ENCODE results near the gene RANBP17. TPM values are rescaled to one million over a fixed set of nuclear protein-coding genes. Genes with fewer than 3 reads are reported as not detected.

RANBP17 gene
- total and polyA plus RNA-seq, 5 donors = 0.72 to 7.1 (median 5.7) TPM

DNA sequence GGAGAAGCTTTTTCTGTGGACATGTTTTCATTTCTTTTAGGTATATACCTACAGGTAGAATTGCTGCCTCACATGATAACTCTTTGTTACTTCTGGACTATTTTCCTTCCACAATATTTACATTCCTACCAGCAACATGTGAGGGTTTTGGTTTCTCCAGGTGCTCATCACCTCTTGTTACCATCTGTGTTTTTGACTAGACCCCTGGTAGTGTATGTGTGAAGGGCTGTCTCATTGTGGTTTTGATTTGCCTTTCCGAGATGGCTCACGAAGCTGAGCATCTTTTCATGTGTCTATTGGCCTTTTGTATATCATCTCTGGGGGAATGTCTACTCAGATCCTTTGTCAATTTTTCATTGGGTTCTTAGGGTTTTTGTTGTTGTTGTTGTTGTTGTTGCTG is 17.2 kb upstream of the RANBP17 start:
- H3K4me3 ChIP-seq (ENCODE audit: low read length) = no peak overlapping the region
- 65% methylated on average over 2 of the region's 2 CpGs for WGBS
- intact Hi-C loops (cut with DNase I) = no loop called here
- H3K27ac ChIP-seq (ENCODE audit: low read length) = no peak overlapping the region
- no peaks in the 10 kb centered on the region for H3K27me3 ChIP-seq (ENCODE audit: control insufficient read depth, insufficient read depth)
- H3K4me1 ChIP-seq (ENCODE audit: control insufficient read depth, insufficient read depth, low read length) = no peaks in the 10 kb centered on the region
- H3K9me3 ChIP-seq (ENCODE audit: control insufficient read depth, low read length) = no peaks in the 10 kb centered on the region
- ATAC-seq (no peak), DNase-seq (no peak)

- ATAC-seq = no peak
- no peak overlapping the region for H3K27ac ChIP-seq (ENCODE audit: low read length)
- no peaks in the 10 kb centered on the region for H3K27me3 ChIP-seq (ENCODE audit: control insufficient read depth, insufficient read depth)
- no peaks in the 10 kb centered on the region for H3K4me1 ChIP-seq (ENCODE audit: control insufficient read depth, insufficient read depth, low read length)
- H3K4me3 ChIP-seq (ENCODE audit: low read length) = no peak overlapping the region
- H3K9me3 ChIP-seq (ENCODE audit: control insufficient read depth, low read length) = no peaks in the 10 kb centered on the region
- no peak for DNase-seq
- intact Hi-C loops (cut with DNase I) = no loop called here
These were observed 15.4 kb upstream of the RANBP17 start for GRCh38 chr5:170846416-170846815.

GRCh38 chr5:170846846-170847245 is 15.0 kb upstream of the RANBP17 start:
- Histone ChIP-seq H3K4me3 (ENCODE audit: low read length) (no peak overlapping the region), H3K4me1 (ENCODE audit: control insufficient read depth, insufficient read depth, low read length) (no peaks in the 10 kb centered on the region), H3K27ac (ENCODE audit: low read length) (no peak overlapping the region), H3K27me3 (ENCODE audit: control insufficient read depth, insufficient read depth) (no peaks in the 10 kb centered on the region), H3K9me3 (ENCODE audit: control insufficient read depth, low read length) (no peaks in the 10 kb centered on the region)
- intact Hi-C loops (cut with DNase I) = no loop called here
- DNase-seq = no peak
- no peak for ATAC-seq

DNA sequence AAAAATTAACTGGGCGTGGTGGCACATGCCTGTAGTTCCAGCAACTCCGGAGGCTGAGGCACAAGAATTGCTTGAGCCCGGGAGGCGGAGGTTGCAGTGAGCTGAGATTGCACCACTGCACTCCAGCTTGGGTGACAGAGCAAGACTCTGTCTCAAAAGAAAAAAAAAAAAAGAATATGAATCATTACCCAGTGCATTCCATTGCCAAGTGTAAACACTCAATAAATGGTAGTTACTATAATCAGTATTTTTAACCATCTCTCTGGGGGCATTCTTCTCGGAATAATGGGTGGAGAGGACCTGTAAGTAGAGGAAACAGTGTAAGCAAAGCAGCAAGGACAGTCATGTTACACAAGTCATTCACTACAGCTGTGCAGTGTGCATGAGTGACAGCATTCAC is 13.8 kb upstream of the RANBP17 start:
- WGBS = 80% methylated on average over 5 of the region's 5 CpGs
- intact Hi-C loops (cut with DNase I) = no loop called here

GRCh38 chr5:170849374-170849773 is 12.4 kb upstream of the RANBP17 start:
- no peaks in the 10 kb centered on the region for H3K9me3 ChIP-seq (ENCODE audit: control insufficient read depth, low read length)
- 73% methylated on average over 2 of the region's 2 CpGs for WGBS
- intact Hi-C loops (cut with DNase I) = no loop called here
- H3K4me3 ChIP-seq (ENCODE audit: low read length) = no peak overlapping the region
- no peaks in the 10 kb centered on the region for H3K4me1 ChIP-seq (ENCODE audit: control insufficient read depth, insufficient read depth, low read length)
- ATAC-seq = no peak
- no peak for DNase-seq
- H3K27me3 ChIP-seq (ENCODE audit: control insufficient read depth, insufficient read depth) = no peaks in the 10 kb centered on the region
- H3K27ac ChIP-seq (ENCODE audit: low read length) = no peak overlapping the region

More for the DNA sequence above, 13.8 kb upstream of the RANBP17 start:
- no peaks in the 10 kb centered on the region for H3K9me3 ChIP-seq (ENCODE audit: control insufficient read depth, low read length)
- no peak for DNase-seq
- no peaks in the 10 kb centered on the region for H3K27me3 ChIP-seq (ENCODE audit: control insufficient read depth, insufficient read depth)
- no peak for ATAC-seq
- H3K4me1 ChIP-seq (ENCODE audit: control insufficient read depth, insufficient read depth, low read length) = no peaks in the 10 kb centered on the region
- no peak overlapping the region for H3K4me3 ChIP-seq (ENCODE audit: low read length)
- no peak overlapping the region for H3K27ac ChIP-seq (ENCODE audit: low read length)

DNA sequence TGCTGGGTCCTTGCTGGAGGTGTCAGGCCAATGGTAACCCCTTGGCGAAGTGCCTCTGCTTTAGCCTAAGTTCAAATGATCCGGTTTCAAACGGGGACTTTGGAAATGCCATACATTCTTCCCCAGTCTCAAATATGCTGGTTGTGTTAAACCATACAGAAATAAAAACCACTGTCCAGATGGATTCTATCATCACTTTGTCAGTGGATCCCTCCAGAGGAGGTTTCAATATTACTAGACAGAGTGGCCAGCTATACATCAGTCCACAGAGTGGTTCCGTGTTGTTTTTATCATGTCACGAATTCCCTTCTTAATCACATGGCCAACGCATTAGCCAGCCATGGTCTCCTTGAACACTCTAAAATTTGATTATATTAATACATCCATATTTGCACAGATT is 7.3 kb upstream of the RANBP17 start:
- Histone ChIP-seq H3K4me3 (ENCODE audit: low read length) (no peak overlapping the region), H3K9me3 (ENCODE audit: control insufficient read depth, low read length) (peaks cover 1% of the 10 kb centered on the region), H3K4me1 (ENCODE audit: control insufficient read depth, insufficient read depth, low read length) (no peaks in the 10 kb centered on the region), H3K27me3 (ENCODE audit: control insufficient read depth, insufficient read depth) (no peaks in the 10 kb centered on the region), H3K27ac (ENCODE audit: low read length) (no peak overlapping the region)
- intact Hi-C loops (cut with DNase I) = no loop called here
- ATAC-seq (no peak), DNase-seq (no peak)
- WGBS = 64% methylated on average over 6 of the region's 6 CpGs

DNA sequence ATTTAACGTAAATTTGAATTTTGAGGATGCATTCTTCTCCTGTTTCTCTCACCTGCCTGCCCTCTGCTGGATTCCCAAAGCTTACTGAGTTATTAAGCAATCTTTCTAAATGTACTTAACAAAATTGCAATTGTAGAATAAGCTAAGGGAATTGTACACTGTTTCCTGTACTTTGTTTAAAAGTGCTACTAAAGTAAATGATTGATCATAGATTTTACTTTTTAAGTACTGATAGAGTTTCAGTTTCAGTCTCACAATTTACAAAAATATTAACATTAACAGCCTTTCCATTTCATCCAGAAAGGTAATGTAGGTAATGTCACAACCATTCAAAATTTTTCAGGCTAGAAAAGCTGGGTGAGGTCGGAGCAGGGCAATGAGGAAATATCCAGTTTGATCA is 4.8 kb upstream of the RANBP17 start:
- WGBS = 89% methylated on average over 2 of the region's 2 CpGs

GRCh38 chr5:170860415-170860814 is 1.4 kb upstream of the RANBP17 start:
- Histone ChIP-seq H3K4me3 (ENCODE audit: low read length) (no peak overlapping the region), H3K27ac (ENCODE audit: low read length) (no peak overlapping the region), H3K9me3 (ENCODE audit: control insufficient read depth, low read length) (peaks cover 1% of the 10 kb centered on the region), H3K4me1 (ENCODE audit: control insufficient read depth, insufficient read depth, low read length) (peaks cover 1% of the 10 kb centered on the region), H3K27me3 (ENCODE audit: control insufficient read depth, insufficient read depth) (no peaks in the 10 kb centered on the region)
- DNase-seq (no peak), ATAC-seq (no peak)
- intact Hi-C loops (cut with DNase I) = no loop called here

More for the DNA sequence above, 4.8 kb upstream of the RANBP17 start:
- H3K4me3 ChIP-seq (ENCODE audit: low read length) = no peak overlapping the region
- no peak overlapping the region for H3K27ac ChIP-seq (ENCODE audit: low read length)
- H3K4me1 ChIP-seq (ENCODE audit: control insufficient read depth, insufficient read depth, low read length) = no peaks in the 10 kb centered on the region
- no peak for DNase-seq
- ATAC-seq = no peak
- no peaks in the 10 kb centered on the region for H3K27me3 ChIP-seq (ENCODE audit: control insufficient read depth, insufficient read depth)
- H3K9me3 ChIP-seq (ENCODE audit: control insufficient read depth, low read length) = peaks cover 1% of the 10 kb centered on the region
- intact Hi-C loops (cut with DNase I) = no loop called here

DNA sequence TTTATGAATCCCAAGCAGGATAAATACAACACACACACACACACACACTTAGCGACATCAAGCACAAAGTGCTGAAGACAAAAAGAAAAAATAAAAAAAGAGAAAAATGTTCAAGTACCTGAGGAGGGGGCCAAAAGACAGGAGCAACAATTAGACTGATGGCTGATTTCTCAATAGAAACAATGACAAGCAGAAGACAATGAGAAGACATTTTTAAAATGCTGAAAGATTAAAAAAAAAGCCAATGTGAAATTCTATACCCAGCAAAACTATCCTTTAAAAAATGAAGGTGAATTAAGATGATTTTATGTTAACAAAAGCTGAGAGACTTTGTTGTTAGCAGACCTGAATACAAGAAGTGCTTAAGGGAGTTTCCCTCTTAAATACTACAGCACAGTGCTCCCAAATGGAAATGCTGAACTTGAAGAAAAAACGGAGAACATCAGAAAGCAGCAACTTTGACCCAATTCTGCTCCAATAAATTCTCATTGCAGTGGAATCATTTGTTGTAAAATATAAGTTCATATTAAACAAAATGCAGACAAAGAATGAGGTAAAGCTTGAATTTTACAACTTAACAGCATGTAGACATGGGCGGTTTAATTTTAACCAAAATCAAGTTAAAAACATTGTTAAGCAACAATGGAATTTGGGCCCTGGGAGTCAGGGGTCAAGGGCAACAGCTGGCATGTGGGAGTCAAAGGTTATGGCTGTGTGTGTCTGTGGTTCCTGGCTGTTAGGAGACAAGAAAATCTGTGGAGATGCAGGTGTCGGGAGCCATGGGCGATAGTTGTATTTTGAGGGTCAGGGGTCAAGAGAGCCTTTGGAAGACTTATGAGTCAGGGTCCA is 776 bp upstream of the RANBP17 start:
- no peaks in the 10 kb centered on the region for H3K27me3 ChIP-seq (ENCODE audit: control insufficient read depth, insufficient read depth)
- peaks cover 1% of the 10 kb centered on the region for H3K9me3 ChIP-seq (ENCODE audit: control insufficient read depth, low read length)
- H3K4me3 ChIP-seq (ENCODE audit: low read length) = peak overlapping the region; percentile 81
- ATAC-seq (no peak), DNase-seq (no peak)
- H3K4me1 ChIP-seq (ENCODE audit: control insufficient read depth, insufficient read depth, low read length) = peaks cover 1% of the 10 kb centered on the region
- intact Hi-C loops (cut with DNase I) = no loop called here
- WGBS = 92% methylated on average over 5 of the region's 5 CpGs
- H3K27ac ChIP-seq (ENCODE audit: low read length) = no peak overlapping the region

DNA sequence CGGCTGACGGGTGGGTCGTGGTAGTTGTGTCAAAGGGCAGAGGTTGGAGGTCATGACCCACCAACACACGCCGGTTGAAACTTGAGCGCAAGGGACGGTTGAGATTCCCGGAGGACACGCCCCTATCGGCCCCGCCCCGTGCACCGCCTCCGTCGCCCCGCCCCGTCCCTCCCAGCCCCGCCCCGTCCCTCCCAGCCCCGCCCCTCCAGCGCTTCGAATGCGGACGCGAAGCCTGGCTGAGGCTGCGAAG is 226 bp upstream of the RANBP17 start:
- H3K27ac ChIP-seq (ENCODE audit: low read length) = no peak overlapping the region
- peaks cover 1% of the 10 kb centered on the region for H3K9me3 ChIP-seq (ENCODE audit: control insufficient read depth, low read length)
- no peaks in the 10 kb centered on the region for H3K27me3 ChIP-seq (ENCODE audit: control insufficient read depth, insufficient read depth)
- DNase-seq (peak in 1 of 3 donors; percentile 53), ATAC-seq (no peak)
- peaks cover 1% of the 10 kb centered on the region for H3K4me1 ChIP-seq (ENCODE audit: control insufficient read depth, insufficient read depth, low read length)
- WGBS = 7% methylated on average over 26 of the region's 26 CpGs
- peak overlapping the region; percentile 81 for H3K4me3 ChIP-seq (ENCODE audit: low read length)
- intact Hi-C loops (cut with DNase I) = no loop called here

DNA sequence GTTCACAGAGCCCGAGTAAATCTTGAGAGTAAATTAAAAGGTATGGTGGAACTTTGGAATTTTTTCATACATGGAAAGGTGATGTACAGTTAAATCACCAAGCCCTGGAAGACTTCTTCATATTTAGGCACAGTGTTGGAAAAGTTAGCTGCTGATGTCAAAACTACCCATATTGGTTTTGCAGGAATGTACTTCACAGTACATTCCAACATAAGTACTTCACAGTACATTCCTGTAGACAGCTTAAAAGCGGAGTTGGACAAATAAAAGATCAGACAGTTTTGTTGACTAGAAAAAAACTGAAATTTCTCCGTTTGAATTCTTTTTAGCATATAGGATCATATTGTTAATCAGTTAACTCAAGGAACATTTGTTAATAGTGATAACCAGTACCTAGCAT is 1.8 kb downstream of the RANBP17 start:
- ATAC-seq = no peak
- no peak overlapping the region for H3K27ac ChIP-seq (ENCODE audit: low read length)
- intact Hi-C loops (cut with DNase I) = no loop called here
- no peak for DNase-seq
- peaks cover 1% of the 10 kb centered on the region for H3K4me1 ChIP-seq (ENCODE audit: control insufficient read depth, insufficient read depth, low read length)
- peaks cover 1% of the 10 kb centered on the region for H3K9me3 ChIP-seq (ENCODE audit: control insufficient read depth, low read length)
- 92% methylated on average over 3 of the region's 3 CpGs for WGBS
- no peak overlapping the region for H3K4me3 ChIP-seq (ENCODE audit: low read length)
- no peaks in the 10 kb centered on the region for H3K27me3 ChIP-seq (ENCODE audit: control insufficient read depth, insufficient read depth)

- ATAC-seq (no peak), DNase-seq (no peak)
- H3K9me3 ChIP-seq (ENCODE audit: control insufficient read depth, low read length) = no peaks in the 10 kb centered on the region
- H3K27ac ChIP-seq (ENCODE audit: low read length) = no peak overlapping the region
- WGBS = 95% methylated on average over 1 of the region's 1 CpG
- H3K4me1 ChIP-seq (ENCODE audit: control insufficient read depth, insufficient read depth, low read length) = peaks cover 1% of the 10 kb centered on the region
- H3K27me3 ChIP-seq (ENCODE audit: control insufficient read depth, insufficient read depth) = no peaks in the 10 kb centered on the region
- intact Hi-C loops (cut with DNase I) = no loop called here
- no peak overlapping the region for H3K4me3 ChIP-seq (ENCODE audit: low read length)
These were observed 3.8 kb downstream of the RANBP17 start for GRCh38 chr5:170865622-170866021.
